GM10248 (cell line): ENCODE results near the gene VMP1.
A peak's percentile ranks its signal among the peaks of the same experiment; 100 is the strongest.

ENCODE experiments used
- CTCF ChIA-PET: fragments of 300-600 bp; sonication (Branson Sonifier 250); formaldehyde crosslinking; extraction: SDS; loops from one replicate; lab custom pipeline; 2021; ENCODE audit warnings: antibody characterized with exemption; lab: Yijun Ruan, JAX
- POLR2A ChIA-PET: fragments of 350-650 bp; sonication (Branson Sonifier 250); formaldehyde crosslinking; extraction: SDS; loops from one replicate; lab custom pipeline; 2020; ENCODE audit warnings: antibody characterized with exemption; lab: Yijun Ruan, JAX
- DNase-seq: peaks from one replicate; pipeline ENCODE4 v3.0.0; 2012; ENCODE audit errors: extremely low spot score
- TF ChIP-seq, protein P1 (sequence below): IDR thresholded peaks from 2 replicates; pipeline ENCODE4 v1.5.1; 2012; ENCODE audit warnings: mild to moderate bottlenecking, low read depth; ENCODE audit errors: extremely low read depth, missing control alignments, control extremely low read depth

VMP1 gene

DNA sequence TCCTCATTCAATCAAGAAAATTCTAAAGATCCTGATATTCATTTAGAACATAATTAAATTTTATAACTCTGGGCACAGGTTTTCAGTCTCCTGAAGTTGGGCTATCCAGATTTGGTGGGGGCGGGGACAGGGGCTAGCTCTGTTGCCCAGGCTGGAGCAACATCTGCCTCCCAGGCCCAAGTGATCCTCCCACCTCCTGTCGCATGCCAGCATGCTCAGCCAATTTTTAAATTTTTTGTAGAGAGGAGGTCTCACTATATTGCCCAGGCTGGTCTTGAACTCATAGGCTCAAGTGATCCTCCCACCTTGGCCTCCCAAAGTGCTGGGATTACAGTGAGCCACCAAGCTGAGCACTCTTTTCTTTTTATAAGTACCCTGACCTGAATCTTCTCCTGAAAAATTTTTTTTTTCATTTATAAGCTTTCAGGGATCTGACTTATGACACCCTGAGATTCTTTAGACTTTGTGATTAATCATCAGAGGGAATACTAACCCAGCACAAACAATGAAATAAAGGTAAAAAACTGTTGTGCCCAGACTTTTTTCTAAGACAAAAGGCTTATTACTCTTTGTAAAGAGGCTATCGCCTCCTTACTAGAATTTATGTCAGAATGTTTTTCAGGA, 122.7 kb downstream of the VMP1 start:
- ChIA-PET CTCF (interaction anchor here (0.8 to 5.2 kb wide), 5 partner anchors 9 to 76 kb away, joined by 3 to 33 read pairs (median 6); no protein-coding TSS in a partner anchor), POLR2A (interaction anchor here (0.9 to 1.3 kb wide), 3 partner anchors 9 to 44 kb away, joined by 3 to 11 read pairs (median 4); no protein-coding TSS in a partner anchor)
- DNase-seq: no peak
- TF ChIP-seq, protein P1, sequence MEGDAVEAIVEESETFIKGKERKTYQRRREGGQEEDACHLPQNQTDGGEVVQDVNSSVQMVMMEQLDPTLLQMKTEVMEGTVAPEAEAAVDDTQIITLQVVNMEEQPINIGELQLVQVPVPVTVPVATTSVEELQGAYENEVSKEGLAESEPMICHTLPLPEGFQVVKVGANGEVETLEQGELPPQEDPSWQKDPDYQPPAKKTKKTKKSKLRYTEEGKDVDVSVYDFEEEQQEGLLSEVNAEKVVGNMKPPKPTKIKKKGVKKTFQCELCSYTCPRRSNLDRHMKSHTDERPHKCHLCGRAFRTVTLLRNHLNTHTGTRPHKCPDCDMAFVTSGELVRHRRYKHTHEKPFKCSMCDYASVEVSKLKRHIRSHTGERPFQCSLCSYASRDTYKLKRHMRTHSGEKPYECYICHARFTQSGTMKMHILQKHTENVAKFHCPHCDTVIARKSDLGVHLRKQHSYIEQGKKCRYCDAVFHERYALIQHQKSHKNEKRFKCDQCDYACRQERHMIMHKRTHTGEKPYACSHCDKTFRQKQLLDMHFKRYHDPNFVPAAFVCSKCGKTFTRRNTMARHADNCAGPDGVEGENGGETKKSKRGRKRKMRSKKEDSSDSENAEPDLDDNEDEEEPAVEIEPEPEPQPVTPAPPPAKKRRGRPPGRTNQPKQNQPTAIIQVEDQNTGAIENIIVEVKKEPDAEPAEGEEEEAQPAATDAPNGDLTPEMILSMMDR: no peak

DNA sequence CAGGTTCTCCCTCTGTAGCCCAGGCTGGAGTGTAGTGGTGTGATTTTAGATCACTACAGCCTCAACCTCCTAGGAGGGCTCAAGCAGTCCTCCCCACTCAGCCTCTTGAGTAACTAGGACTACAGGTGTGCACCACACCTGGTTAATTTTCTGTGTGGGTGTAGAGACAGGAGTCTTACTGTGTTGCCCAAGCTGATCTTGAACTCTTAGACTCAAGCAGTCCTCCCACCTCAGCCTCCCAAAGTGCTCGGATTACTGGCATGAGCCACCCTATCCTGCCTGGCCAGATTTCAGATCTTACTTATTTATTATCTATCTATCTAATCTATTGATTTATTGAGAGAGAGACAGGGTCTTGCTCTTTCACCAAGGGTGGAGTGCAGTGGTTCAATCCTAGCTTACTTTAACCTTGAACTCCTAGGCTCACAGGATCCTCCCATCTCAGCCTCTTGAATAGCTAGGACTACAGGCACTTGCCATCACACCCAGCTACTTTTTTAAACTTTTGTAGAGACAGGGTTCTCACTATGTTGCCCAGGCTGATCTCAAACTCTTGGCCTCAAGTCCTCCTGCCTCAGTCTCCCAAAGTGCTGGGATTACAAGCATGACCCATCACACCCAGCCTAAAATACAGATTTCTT, 123.5 kb downstream of the VMP1 start:
- ChIA-PET CTCF (interaction anchor here (0.8 to 5.2 kb wide), 6 partner anchors 8 to 77 kb away, joined by 3 to 33 read pairs (median 6); no protein-coding TSS in a partner anchor), POLR2A (interaction anchor here (0.6 to 0.8 kb wide), 2 partner anchors 18 to 1495 kb away, joined by 3 to 4 read pairs; no protein-coding TSS in a partner anchor)
- DNase-seq: no peak
- TF ChIP-seq, protein P1: no peak

DNA sequence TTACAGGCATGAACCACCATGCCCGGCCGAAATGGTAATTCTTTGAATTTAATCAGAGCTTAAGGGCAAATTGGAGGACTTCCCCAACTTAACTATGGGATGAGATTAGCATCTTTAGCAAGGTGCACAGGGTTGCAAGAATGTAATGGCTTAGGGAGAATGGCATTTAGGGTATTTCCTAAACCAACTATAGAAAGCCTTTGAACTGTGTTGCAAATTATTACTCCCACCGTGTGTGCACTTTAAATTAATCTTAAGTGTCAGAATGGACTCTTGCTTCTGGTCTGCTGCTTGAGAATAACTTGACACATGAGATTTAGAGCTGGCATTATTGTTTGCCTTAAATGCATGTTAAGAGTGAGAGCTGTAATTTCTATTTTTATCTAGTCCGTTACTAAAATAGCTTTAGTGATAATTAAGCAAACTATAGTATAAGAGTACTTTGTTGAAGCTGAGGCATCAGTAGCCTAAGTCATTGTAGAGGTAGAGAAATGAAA, 125.5 kb downstream of the VMP1 start:
- DNase-seq: no peak
- ChIA-PET CTCF (interaction anchor here (0.8 to 3.1 kb wide), 8 partner anchors 15 to 81 kb away, joined by 3 to 12 read pairs (median 4); no protein-coding TSS in a partner anchor), POLR2A (interaction anchor here (0.9 kb wide), 1 partner anchor 46 kb away, joined by 3 read pairs; no protein-coding TSS in a partner anchor)
- TF ChIP-seq, protein P1: no peak

DNA sequence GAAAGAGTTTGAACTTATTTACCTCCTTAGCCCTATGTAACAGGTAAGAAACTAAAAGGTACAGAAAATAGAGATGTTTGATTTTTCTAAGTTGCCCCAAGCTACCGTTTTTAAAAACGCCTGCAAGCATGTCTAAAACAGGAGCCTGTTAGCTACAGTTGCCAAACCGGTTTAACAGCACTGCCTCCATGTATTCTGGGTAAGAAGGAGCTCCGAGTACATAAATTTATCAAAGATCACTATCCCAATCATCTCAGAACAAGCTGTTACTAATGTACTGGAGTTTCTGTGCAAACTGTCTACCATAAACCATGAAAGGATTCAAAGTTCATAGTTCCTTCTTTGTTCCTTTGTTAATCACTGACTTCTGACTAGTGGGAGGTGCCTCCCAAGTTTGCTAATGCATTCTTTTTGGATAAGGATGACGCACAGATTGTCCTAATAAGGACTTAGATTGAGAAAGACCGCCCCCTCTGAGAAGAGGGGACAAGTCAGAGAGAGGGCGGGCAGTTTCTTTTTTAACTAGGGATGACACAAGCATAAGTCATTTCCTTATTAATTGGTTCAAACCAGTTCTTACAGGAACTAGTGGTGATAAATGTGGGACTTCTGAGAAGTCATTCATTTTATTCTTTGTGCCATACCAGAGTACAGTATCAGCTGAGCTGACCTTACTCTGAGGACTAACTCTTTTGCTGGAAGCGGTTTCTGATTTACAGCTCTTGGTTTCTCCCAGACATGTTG, 130.0 kb downstream of the VMP1 start:
- POLR2A ChIA-PET: interaction anchor here (0.5 to 3.2 kb wide), 20 partner anchors 8 to 683 kb away, joined by 3 to 14 read pairs (median 6); partner anchors contain the start of genes RPS6KB1 and TUBD1
- CTCF ChIA-PET: interaction anchor here (1.2 to 7.6 kb wide), 6 partner anchors 8 to 199 kb away, joined by 3 to 93 read pairs (median 6); no protein-coding TSS in a partner anchor
- TF ChIP-seq, protein P1: no peak
- peak; percentile 74 for DNase-seq

DNA sequence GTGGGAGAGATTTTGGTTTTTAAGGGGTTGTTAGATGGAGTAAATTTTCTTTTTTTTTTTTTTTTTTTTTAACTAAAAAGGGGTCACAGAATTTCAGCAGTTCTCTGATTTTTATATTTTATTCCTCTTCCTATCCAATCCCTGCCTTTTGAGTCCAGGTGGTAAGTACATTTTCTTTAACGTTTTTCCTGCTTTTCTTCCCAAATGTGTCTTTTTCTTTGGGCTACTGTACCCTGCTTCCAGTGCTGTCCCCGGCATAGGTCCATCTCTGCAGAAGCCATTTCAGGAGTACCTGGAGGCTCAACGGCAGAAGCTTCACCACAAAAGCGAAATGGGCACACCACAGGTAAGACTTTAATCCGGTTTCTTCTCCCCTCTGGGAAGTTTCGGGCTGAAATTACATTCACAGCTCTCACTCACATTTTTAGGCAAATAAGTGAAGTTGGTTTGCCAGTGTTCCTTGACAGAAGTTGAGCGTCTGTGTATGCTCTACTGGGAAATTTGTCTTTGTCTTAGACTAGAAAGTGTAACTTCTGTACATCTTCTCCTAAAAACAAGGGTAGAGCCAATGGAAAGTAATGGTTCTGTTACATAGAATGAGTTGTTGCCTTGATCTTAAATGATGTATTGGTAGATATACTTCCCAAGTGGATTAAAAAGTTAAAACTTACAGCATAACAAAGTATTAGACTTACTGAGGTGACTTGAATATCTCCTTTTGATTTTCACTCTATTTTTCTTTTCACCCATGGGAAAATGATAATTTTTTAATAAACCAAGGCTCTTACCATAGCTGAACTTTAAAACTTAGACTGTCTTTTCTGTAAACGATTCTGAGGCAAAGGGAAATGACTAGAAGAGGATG, 130.8 kb downstream of the VMP1 start:
- ChIA-PET POLR2A (interaction anchor here (0.5 to 3.2 kb wide), 22 partner anchors 8 to 684 kb away, joined by 3 to 14 read pairs (median 6); partner anchors contain the start of genes RPS6KB1 and TUBD1), CTCF (interaction anchor here (1.1 to 7.6 kb wide), 11 partner anchors 9 to 198 kb away, joined by 3 to 93 read pairs (median 4); no protein-coding TSS in a partner anchor)
- TF ChIP-seq, protein P1: no peak
- no peak for DNase-seq
